PC-3 (cell line): ENCODE measurements around the gene VCX. TPM values are rescaled to one million over a fixed set of nuclear protein-coding genes. Genes with fewer than 3 reads are reported as not detected.

Source experiments
- total RNA-seq: library from RNA; depleted of rRNA; stranded (reverse); fragments of >200 nt; gene quantifications from 2 replicates; pipeline ENCODE4 v1.2.3, GENCODE V29; 2014; rRNA removed

VCX gene
- total RNA-seq, 1 experiment from 2014 or later: 0.26 TPM

Other genes with a start within 250 kb of the VCX start
- 22.2 and 29.4 TPM in 2 replicates for gene PNPLA4, start 84.2 kb downstream of the VCX start, total RNA-seq